Measurements from ENCODE around the gene CPNE7.

Gene CPNE7

DNA sequence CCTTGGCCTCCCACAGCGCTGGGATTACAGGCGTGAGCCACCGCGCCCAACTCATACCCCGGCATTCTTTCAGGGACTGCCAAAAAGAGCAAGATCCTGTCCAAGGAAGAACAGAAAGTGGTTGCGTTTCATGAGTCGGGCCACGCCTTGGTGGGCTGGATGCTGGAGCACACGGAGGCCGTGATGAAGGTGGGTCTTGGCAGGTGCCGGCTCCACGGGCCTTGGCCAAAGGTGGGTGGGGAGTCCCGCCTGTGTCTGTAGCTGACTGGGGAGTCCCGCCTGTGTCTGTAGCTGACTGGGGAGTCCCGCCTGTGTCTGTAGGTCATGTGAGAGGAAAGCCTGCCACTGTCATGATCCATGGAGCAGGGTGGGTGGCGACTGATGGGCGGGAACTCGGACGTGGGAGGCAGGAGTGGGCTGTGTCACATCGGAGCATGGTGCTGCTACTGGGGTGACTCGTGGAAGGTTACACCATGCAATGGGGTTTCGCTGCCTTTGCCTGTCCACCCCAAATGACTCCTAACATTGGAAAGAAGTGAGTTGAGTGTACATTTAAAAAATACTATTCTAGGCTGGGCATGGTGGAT, 25.0 kb upstream of the CPNE7 start:
- no peak overlapping the region for H3K9ac ChIP-seq (ENCODE audit: low read depth, low read length)
- H3K36me3 ChIP-seq (ENCODE audit: control insufficient read depth, insufficient read depth, low read length): peaks cover 94% of the 10 kb centered on the region
- no peak overlapping the region for H3K4me3 ChIP-seq (ENCODE audit: low read depth, low read length)
- H3K4me1 ChIP-seq (ENCODE audit: control insufficient read depth, insufficient read depth, low read length): no peaks in the 10 kb centered on the region
- no peak overlapping the region for H3K27ac ChIP-seq (ENCODE audit: low read depth, low read length)
- H3K9me3 ChIP-seq (ENCODE audit: control insufficient read depth, insufficient read depth, low read length): no peaks in the 10 kb centered on the region
- H3K27me3 ChIP-seq (ENCODE audit: control insufficient read depth, insufficient read depth, low read length): no peaks in the 10 kb centered on the region

DNA sequence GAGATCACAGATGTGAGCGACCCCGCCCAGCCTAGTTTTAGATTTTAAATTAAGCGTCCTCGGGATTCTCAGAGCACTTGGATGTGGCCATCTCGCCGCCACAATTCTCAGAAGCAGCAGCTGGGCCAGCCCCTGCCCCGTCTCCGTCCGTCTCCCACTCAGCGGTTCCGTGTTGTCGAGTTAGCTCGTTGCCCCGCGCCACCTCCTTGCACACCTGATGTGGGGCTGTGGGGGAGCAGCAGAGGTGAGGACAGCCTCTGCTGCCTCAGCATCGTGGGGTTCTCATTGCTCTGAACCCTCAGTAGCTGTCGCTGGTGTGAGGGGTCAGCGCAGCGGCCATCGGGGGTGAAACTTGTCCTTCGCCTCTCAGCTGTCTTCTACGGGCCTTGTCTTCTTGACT, 23.2 kb upstream of the CPNE7 start:
- H3K9ac ChIP-seq (ENCODE audit: low read depth, low read length): no peak overlapping the region
- no peaks in the 10 kb centered on the region for H3K4me1 ChIP-seq (ENCODE audit: control insufficient read depth, insufficient read depth, low read length)
- no peak overlapping the region for H3K4me3 ChIP-seq (ENCODE audit: low read depth, low read length)
- no peaks in the 10 kb centered on the region for H3K9me3 ChIP-seq (ENCODE audit: control insufficient read depth, insufficient read depth, low read length)
- H3K27me3 ChIP-seq (ENCODE audit: control insufficient read depth, insufficient read depth, low read length): no peaks in the 10 kb centered on the region
- H3K36me3 ChIP-seq (ENCODE audit: control insufficient read depth, insufficient read depth, low read length): peaks cover 92% of the 10 kb centered on the region
- no peak overlapping the region for H3K27ac ChIP-seq (ENCODE audit: low read depth, low read length)

- H3K36me3 ChIP-seq (ENCODE audit: control insufficient read depth, insufficient read depth, low read length): peaks cover 94% of the 10 kb centered on the region
- H3K9ac ChIP-seq (ENCODE audit: low read depth, low read length): no peak overlapping the region
- no peak overlapping the region for H3K4me3 ChIP-seq (ENCODE audit: low read depth, low read length)
- no peak overlapping the region for H3K27ac ChIP-seq (ENCODE audit: low read depth, low read length)
- H3K27me3 ChIP-seq (ENCODE audit: control insufficient read depth, insufficient read depth, low read length): no peaks in the 10 kb centered on the region
- H3K9me3 ChIP-seq (ENCODE audit: control insufficient read depth, insufficient read depth, low read length): no peaks in the 10 kb centered on the region
- H3K4me1 ChIP-seq (ENCODE audit: control insufficient read depth, insufficient read depth, low read length): no peaks in the 10 kb centered on the region
Observed at GRCh38 chr16:89552913-89553312, 22.6 kb upstream of the CPNE7 start.

GRCh38 chr16:89553733-89554132, 21.8 kb upstream of the CPNE7 start:
- H3K36me3 ChIP-seq (ENCODE audit: control insufficient read depth, insufficient read depth, low read length): peaks cover 89% of the 10 kb centered on the region
- no peaks in the 10 kb centered on the region for H3K9me3 ChIP-seq (ENCODE audit: control insufficient read depth, insufficient read depth, low read length)
- H3K9ac ChIP-seq (ENCODE audit: low read depth, low read length): no peak overlapping the region
- no peak overlapping the region for H3K4me3 ChIP-seq (ENCODE audit: low read depth, low read length)
- no peaks in the 10 kb centered on the region for H3K27me3 ChIP-seq (ENCODE audit: control insufficient read depth, insufficient read depth, low read length)
- H3K27ac ChIP-seq (ENCODE audit: low read depth, low read length): no peak overlapping the region
- H3K4me1 ChIP-seq (ENCODE audit: control insufficient read depth, insufficient read depth, low read length): no peaks in the 10 kb centered on the region

DNA sequence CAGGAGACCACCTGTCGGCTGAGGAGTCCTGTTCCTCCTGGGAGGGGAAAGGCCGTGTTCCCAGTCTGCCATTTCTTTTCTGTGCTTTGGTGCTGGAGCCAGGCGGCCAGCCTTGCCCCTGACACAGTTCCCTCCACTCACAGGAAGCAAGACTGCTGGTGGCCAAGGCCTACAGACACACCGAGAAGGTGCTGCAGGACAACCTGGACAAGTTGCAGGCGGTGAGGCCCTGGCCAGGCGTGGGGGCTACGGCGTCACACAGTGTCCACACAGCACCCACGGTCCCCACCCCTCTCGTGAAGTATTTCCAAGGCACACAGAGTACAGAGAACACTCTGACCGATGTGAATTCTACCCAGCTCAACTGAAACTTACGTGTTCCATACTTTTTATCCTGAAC, 21.2 kb upstream of the CPNE7 start:
- no peaks in the 10 kb centered on the region for H3K4me1 ChIP-seq (ENCODE audit: control insufficient read depth, insufficient read depth, low read length)
- no peak overlapping the region for H3K27ac ChIP-seq (ENCODE audit: low read depth, low read length)
- H3K9me3 ChIP-seq (ENCODE audit: control insufficient read depth, insufficient read depth, low read length): no peaks in the 10 kb centered on the region
- no peak overlapping the region for H3K9ac ChIP-seq (ENCODE audit: low read depth, low read length)
- H3K27me3 ChIP-seq (ENCODE audit: control insufficient read depth, insufficient read depth, low read length): no peaks in the 10 kb centered on the region
- H3K36me3 ChIP-seq (ENCODE audit: control insufficient read depth, insufficient read depth, low read length): peaks cover 83% of the 10 kb centered on the region
- no peak overlapping the region for H3K4me3 ChIP-seq (ENCODE audit: low read depth, low read length)

- no peaks in the 10 kb centered on the region for H3K9me3 ChIP-seq (ENCODE audit: control insufficient read depth, insufficient read depth, low read length)
- H3K4me3 ChIP-seq (ENCODE audit: low read depth, low read length): no peak overlapping the region
- H3K27me3 ChIP-seq (ENCODE audit: control insufficient read depth, insufficient read depth, low read length): no peaks in the 10 kb centered on the region
- no peaks in the 10 kb centered on the region for H3K4me1 ChIP-seq (ENCODE audit: control insufficient read depth, insufficient read depth, low read length)
- H3K27ac ChIP-seq (ENCODE audit: low read depth, low read length): no peak overlapping the region
- H3K9ac ChIP-seq (ENCODE audit: low read depth, low read length): no peak overlapping the region
- H3K36me3 ChIP-seq (ENCODE audit: control insufficient read depth, insufficient read depth, low read length): peaks cover 76% of the 10 kb centered on the region
Observed at GRCh38 chr16:89555265-89555664, 20.3 kb upstream of the CPNE7 start.

DNA sequence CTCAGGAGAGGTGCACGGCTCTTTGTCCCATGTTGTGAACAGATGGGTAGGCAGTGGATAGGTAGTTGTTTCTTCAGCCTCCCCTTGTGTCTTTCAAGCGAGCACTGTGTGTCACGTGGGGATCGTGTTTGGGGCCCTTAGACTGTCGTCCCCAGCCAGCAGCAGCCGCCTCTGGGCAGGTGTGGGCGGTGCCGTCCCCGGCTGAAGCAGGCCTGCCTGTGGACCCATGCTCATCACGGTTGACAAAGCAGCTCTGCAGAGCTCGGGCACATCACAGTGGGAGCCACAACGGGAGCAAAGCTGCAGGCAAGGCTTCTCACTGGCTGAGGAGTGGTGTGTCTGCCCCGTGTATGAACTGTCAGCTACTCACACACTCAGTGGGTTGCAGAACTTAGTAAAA, 19.8 kb upstream of the CPNE7 start:
- Histone ChIP-seq H3K9me3 (ENCODE audit: control insufficient read depth, insufficient read depth, low read length) (no peaks in the 10 kb centered on the region), H3K4me3 (ENCODE audit: low read depth, low read length) (no peak overlapping the region), H3K4me1 (ENCODE audit: control insufficient read depth, insufficient read depth, low read length) (no peaks in the 10 kb centered on the region), H3K27ac (ENCODE audit: low read depth, low read length) (no peak overlapping the region), H3K9ac (ENCODE audit: low read depth, low read length) (no peak overlapping the region), H3K27me3 (ENCODE audit: control insufficient read depth, insufficient read depth, low read length) (no peaks in the 10 kb centered on the region), H3K36me3 (ENCODE audit: control insufficient read depth, insufficient read depth, low read length) (peaks cover 71% of the 10 kb centered on the region)

DNA sequence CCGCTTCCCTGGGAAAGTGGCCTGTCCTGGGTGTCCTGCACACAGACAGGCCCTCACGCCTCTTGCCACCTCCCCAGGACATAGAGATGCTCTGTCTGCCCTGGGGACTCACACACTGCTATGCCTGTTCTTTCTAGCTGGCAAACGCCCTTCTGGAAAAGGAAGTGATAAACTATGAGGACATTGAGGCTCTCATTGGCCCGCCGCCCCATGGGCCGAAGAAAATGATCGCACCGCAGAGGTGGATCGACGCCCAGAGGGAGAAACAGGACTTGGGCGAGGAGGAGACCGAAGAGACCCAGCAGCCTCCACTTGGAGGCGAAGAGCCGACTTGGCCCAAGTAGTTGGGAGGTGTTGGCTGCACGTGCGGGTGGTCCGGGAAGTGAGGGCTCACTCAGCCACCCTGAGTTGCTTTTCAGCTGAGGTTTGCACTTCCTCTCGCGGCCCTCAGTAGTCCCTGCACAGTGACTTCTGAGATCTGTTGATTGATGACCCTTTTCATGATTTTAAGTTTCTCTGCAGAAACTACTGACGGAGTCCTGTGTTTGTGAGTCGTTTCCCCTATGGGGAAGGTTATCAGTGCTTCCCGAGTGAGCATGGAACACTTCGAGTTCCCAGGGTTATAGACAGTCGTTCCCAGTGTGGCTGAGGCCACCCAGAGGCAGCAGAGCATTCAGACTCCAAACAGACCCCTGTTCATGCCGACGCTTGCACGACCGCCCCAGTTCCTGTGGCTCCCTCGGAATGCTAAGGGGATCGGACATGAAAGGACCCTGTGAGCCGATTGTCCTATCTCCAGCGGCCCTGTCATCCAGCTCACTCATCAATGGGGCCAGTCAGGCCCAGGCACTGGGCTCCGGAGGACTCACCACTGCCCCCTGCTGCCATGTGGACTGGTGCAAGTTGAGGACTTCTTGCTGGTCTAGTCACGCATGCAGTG, 18.5 kb upstream of the CPNE7 start:
- H3K9ac ChIP-seq (ENCODE audit: low read depth, low read length): no peak overlapping the region
- H3K4me3 ChIP-seq (ENCODE audit: low read depth, low read length): no peak overlapping the region
- H3K4me1 ChIP-seq (ENCODE audit: control insufficient read depth, insufficient read depth, low read length): peaks cover 4% of the 10 kb centered on the region
- H3K27me3 ChIP-seq (ENCODE audit: control insufficient read depth, insufficient read depth, low read length): no peaks in the 10 kb centered on the region
- H3K27ac ChIP-seq (ENCODE audit: low read depth, low read length): peak overlapping the region; percentile 56
- H3K9me3 ChIP-seq (ENCODE audit: control insufficient read depth, insufficient read depth, low read length): no peaks in the 10 kb centered on the region
- H3K36me3 ChIP-seq (ENCODE audit: control insufficient read depth, insufficient read depth, low read length): peaks cover 71% of the 10 kb centered on the region

- Histone ChIP-seq H3K4me3 (ENCODE audit: low read depth, low read length) (no peak overlapping the region), H3K9ac (ENCODE audit: low read depth, low read length) (no peak overlapping the region), H3K4me1 (ENCODE audit: control insufficient read depth, insufficient read depth, low read length) (peaks cover 10% of the 10 kb centered on the region), H3K27ac (ENCODE audit: low read depth, low read length) (no peak overlapping the region), H3K27me3 (ENCODE audit: control insufficient read depth, insufficient read depth, low read length) (no peaks in the 10 kb centered on the region), H3K36me3 (ENCODE audit: control insufficient read depth, insufficient read depth, low read length) (peaks cover 71% of the 10 kb centered on the region), H3K9me3 (ENCODE audit: control insufficient read depth, insufficient read depth, low read length) (no peaks in the 10 kb centered on the region)
Observed at GRCh38 chr16:89557690-89558490, 17.7 kb upstream of the CPNE7 start.

GRCh38 chr16:89560378-89561141, 15.0 kb upstream of the CPNE7 start, which contains the start of gene RPL13:
TSS of gene RPL13 (plus strand) at chr16:89560682. CDS start at chr16:89560960, 278 bp downstream.
- Histone ChIP-seq H3K9ac (ENCODE audit: low read depth, low read length) (peak within 1 kb of the TSS; percentile 99), H3K36me3 (ENCODE audit: control insufficient read depth, insufficient read depth, low read length) (peaks cover 62% of the 10 kb centered on the region), H3K4me3 (ENCODE audit: low read depth, low read length) (peak within 1 kb of the TSS; percentile 94), H3K9me3 (ENCODE audit: control insufficient read depth, insufficient read depth, low read length) (no peaks in the 10 kb centered on the region), H3K4me1 (ENCODE audit: control insufficient read depth, insufficient read depth, low read length) (peaks cover 31% of the 10 kb centered on the region), H3K27ac (ENCODE audit: low read depth, low read length) (peak within 1 kb of the TSS; percentile 97), H3K27me3 (ENCODE audit: control insufficient read depth, insufficient read depth, low read length) (no peaks in the 10 kb centered on the region)

Data from HUES48 (cell line).